Keratinocyte (primary cell): Measurements from ENCODE around the gene C1orf50. TPM values are rescaled to one million over a fixed set of nuclear protein-coding genes. Genes with fewer than 3 reads are reported as not detected.

Experiments
- DNase-seq: peaks from one replicate; pipeline ENCODE4 v3.0.0-alpha.2; 2011; ENCODE audit warnings: low read depth, missing footprints, low spot score
- FAIRE-seq: peaks from 2 replicates; lab custom pipeline; 2011; peaks lifted over from hg19 to GRCh38; lab: Jason Lieb, UNC
- H2AFZ ChIP-seq: 2 replicates; pipeline ENCODE4 v1.6.0; 2012; ENCODE audit warnings: low read length, control low read depth, inconsistent platforms; ENCODE audit not compliant: control insufficient read depth
- H3K27ac ChIP-seq: 2 replicates; pipeline ENCODE4 v1.5.1; 2011; ENCODE audit warnings: low read length; ENCODE audit not compliant: control insufficient read depth, insufficient read depth
- H3K27me3 ChIP-seq: 3 replicates; pipeline ENCODE4 v1.6.0; 2011; ENCODE audit warnings: low read length; ENCODE audit not compliant: control insufficient read depth, insufficient read depth; ENCODE audit errors: extremely low read depth
- H3K36me3 ChIP-seq, 2 experiments: 2 replicates in 1 of 2; 3 replicates in 1 of 2; pipeline ENCODE4 v1.5.1; 2011; ENCODE audit warnings: low read length in 2 of 2, mild to moderate bottlenecking in 1 of 2; ENCODE audit not compliant: control insufficient read depth in 2 of 2, insufficient read depth in 2 of 2; ENCODE audit errors: extremely low read depth in 1 of 2
- H3K4me1 ChIP-seq: 3 replicates; pipeline ENCODE4 v1.5.1; 2011; ENCODE audit warnings: low read length; ENCODE audit not compliant: control insufficient read depth, insufficient read depth; ENCODE audit errors: extremely low read depth
- H3K4me2 ChIP-seq: 3 replicates; pipeline ENCODE4 v1.6.0; 2011; ENCODE audit warnings: low read depth, low read length; ENCODE audit not compliant: control insufficient read depth, insufficient read depth; ENCODE audit errors: extremely low read depth
- H3K4me3 ChIP-seq, 3 experiments: fragments of 200-600 bp in 1 of 3; sonication (generic) in 1 of 3; 2 replicates in 2 of 3; 3 replicates in 1 of 3; pipeline ENCODE4 v1.5.1; 2011 to 2016; ENCODE audit warnings: low read length in 3 of 3, mild to moderate bottlenecking in 3 of 3, control low read depth in 2 of 3, inconsistent platforms in 1 of 3, low read depth in 1 of 3, mixed read lengths in 1 of 3, mixed run types in 1 of 3, moderate library complexity in 1 of 3; ENCODE audit not compliant: control insufficient read depth in 2 of 3, insufficient read depth in 2 of 3; ENCODE audit errors: extremely low read depth in 1 of 3
- H3K79me2 ChIP-seq: 2 replicates; pipeline ENCODE4 v1.6.0; 2012; ENCODE audit warnings: low read length; ENCODE audit not compliant: control insufficient read depth, insufficient read depth
- H3K9ac ChIP-seq: 3 replicates; pipeline ENCODE4 v1.6.0; 2011; ENCODE audit warnings: low read length; ENCODE audit not compliant: control insufficient read depth, insufficient read depth; ENCODE audit errors: extremely low read depth
- H3K9me1 ChIP-seq: 3 replicates; pipeline ENCODE4 v1.6.0; 2011; ENCODE audit warnings: low read length; ENCODE audit not compliant: control insufficient read depth, insufficient read depth; ENCODE audit errors: extremely low read depth
- H3K9me3 ChIP-seq: 2 replicates; pipeline ENCODE4 v1.5.1; 2012; ENCODE audit warnings: low read depth, low read length; ENCODE audit not compliant: control insufficient read depth
- H4K20me1 ChIP-seq: 3 replicates; pipeline ENCODE4 v1.6.0; 2011; ENCODE audit warnings: low read length; ENCODE audit not compliant: control insufficient read depth, insufficient read depth; ENCODE audit errors: extremely low read depth
- EZH2 ChIP-seq: IDR thresholded peaks from one replicate; pipeline ENCODE4 v1.6.1; 2012; ENCODE audit warnings: inconsistent platforms, mild to moderate bottlenecking, low read length, moderate library complexity
- dilution Hi-C: fragments of 300-500 bp; cut with MboI; formaldehyde crosslinking; loops from one replicate; pipeline ENCODE4 v1.7.0; 2020; ENCODE audit warnings: low sequenced_read_pairs; ENCODE audit not compliant: extremely low pct_ligation_motif_present
- polyA plus RNA-seq, 5 experiments: library from polyadenylated mRNA; depleted of rRNA in 3 of 5; stranded (reverse) in 3 of 5; stranded (forward) in 1 of 5; unstranded in 1 of 5; fragments of >200 nt; gene quantifications; 1 replicate in 1 of 5; 2 replicates in 3 of 5; 3 replicates in 1 of 5; pipeline versions ENCODE4 v1.2.1 to v1.2.3, GENCODE V29; 2011 to 2012; ENCODE audit warnings: missing spikeins in 2 of 5, low read depth in 1 of 5, low replicate concordance in 1 of 5
- TF ChIP-seq, protein P1 (sequence below), 3 experiments: IDR thresholded peaks in 1 of 3; conservative IDR thresholded peaks in 1 of 3; optimal IDR thresholded peaks in 1 of 3; 2 replicates in 2 of 3; 3 replicates in 1 of 3; pipeline versions ENCODE3 to v1.5.1; 2011; ENCODE audit warnings: low read length in 3 of 3, mild to moderate bottlenecking in 3 of 3, moderate library complexity in 2 of 3, control low read depth in 1 of 3, inconsistent platforms in 1 of 3; ENCODE audit not compliant: insufficient read depth in 2 of 3; ENCODE audit errors: extremely low read depth in 1 of 3

Gene C1orf50
- polyA plus RNA-seq, 1 donor (not counting 4 experiments of a cell fraction or from before 2014, with no cell fraction given), result 9.6 TPM

DNA sequence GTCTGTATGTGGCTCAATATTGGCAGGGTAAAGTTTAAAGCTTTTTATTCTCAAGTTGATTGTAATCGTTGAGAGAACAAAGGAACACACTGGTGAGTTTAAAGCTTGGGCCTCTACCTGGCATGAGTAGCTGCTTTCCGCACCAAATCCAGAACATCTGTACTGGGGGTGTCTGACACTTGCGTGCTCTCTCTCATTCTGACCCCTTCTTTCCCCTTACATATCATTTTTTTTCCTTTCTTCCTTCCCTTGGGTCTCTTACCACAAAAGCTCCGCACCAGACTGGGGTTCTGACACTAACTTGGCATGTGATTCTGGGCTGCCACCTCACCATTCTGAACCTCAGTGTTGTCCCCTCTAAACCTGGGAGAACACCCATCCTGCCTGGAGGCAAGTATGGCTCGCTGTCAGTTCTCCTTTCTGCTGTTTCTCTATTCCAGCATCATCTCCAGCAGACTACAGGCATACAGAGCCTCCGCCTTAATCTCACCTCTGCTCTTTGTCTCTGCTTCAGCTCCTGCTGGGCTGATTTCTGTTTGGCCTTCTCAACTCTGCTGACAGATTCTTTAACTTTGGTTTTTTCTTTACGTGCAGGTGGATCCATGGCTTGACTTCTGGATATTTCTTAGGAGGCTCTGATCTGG lies 49.0 kb downstream of the C1orf50 start:
- no peak for DNase-seq
- dilution Hi-C loops, result no loop called here
- Histone ChIP-seq H3K4me2 (peak overlapping the region; percentile 95), H3K9me1 (no peaks in the 10 kb centered on the region), H3K27ac (peak overlapping the region; percentile 67), H3K4me3 (peak overlapping the region; percentile 51 to 75 (median 66)), H3K27me3 (no peaks in the 10 kb centered on the region), H2AFZ (peak overlapping the region; percentile 69), H4K20me1 (no peaks in the 10 kb centered on the region), H3K79me2 (no peaks in the 10 kb centered on the region), H3K36me3 (peaks cover 0 to 1% of the 10 kb centered on the region in 2 experiments), H3K4me1 (peaks cover 13% of the 10 kb centered on the region), H3K9ac (peak overlapping the region; percentile 94), H3K9me3 (no peaks in the 10 kb centered on the region)
- no peak for FAIRE-seq
- TF ChIP-seq EZH2, result no peak
- TF ChIP-seq, protein P1, sequence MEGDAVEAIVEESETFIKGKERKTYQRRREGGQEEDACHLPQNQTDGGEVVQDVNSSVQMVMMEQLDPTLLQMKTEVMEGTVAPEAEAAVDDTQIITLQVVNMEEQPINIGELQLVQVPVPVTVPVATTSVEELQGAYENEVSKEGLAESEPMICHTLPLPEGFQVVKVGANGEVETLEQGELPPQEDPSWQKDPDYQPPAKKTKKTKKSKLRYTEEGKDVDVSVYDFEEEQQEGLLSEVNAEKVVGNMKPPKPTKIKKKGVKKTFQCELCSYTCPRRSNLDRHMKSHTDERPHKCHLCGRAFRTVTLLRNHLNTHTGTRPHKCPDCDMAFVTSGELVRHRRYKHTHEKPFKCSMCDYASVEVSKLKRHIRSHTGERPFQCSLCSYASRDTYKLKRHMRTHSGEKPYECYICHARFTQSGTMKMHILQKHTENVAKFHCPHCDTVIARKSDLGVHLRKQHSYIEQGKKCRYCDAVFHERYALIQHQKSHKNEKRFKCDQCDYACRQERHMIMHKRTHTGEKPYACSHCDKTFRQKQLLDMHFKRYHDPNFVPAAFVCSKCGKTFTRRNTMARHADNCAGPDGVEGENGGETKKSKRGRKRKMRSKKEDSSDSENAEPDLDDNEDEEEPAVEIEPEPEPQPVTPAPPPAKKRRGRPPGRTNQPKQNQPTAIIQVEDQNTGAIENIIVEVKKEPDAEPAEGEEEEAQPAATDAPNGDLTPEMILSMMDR (optimal IDR thresholded peaks at IDR 0.05 in 1 of 3, IDR thresholded peaks at IDR 0.05 in 1 of 3, conservative IDR thresholded peaks at IDR 0.05 in 1 of 3; ENCODE audit: extremely low read depth in 1 of 3, insufficient read depth in 2 of 3, low read length in 3 of 3), result no peak

DNA sequence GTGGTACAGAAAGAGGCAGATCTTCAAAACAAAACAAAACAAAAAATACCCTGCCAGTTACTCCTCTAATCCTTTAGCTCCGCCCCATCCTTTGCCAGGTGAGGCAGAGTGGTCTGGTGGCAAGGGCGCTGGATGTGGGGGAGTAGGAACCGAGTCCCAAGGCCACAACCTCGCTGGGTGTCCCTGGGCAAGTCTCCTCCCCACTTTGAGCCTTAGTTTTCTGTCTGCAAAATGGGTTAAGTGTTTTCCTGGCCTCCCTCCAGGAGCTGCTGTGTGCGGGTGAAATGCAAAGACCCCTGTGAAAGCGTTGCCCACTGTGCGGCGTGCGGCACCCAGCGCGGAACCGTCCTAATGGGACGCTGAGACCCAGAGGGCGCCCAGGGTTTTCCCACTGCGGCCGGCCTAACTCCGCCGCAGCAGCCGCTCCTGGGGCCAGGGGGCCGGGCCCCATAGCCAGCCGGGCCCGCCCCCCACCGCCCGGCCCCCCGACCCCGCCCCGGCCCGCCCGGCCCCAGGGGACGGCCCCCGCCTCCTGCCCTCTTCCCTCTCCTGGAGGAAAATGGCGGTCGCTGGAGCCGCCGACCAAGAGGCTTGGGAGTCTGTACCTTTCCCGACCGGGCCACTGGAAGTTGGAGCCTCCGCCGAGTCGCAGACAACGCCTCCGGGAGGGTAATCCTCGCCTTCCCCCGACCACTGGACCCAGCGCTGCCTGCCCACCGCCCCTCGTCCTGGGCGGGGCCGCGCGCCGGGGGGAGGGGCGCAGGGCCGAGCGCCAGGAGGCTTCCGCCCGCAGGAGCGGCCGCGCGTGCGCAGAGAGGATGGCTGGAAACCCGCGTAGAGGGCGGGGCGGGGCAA lies 49.8 kb downstream of the C1orf50 start, which contains the start of the genes ERMAP and SVBP:
TSS of gene ERMAP (plus strand) at position 538 of the 855 bp plus-strand sequence. CDS start 13,327 bp downstream, outside the sequence.
TSS of gene SVBP (minus strand) at position 813 of the 855 bp plus-strand sequence. CDS start 853 bp downstream, outside the sequence.
- Histone ChIP-seq H3K9me1 (no peaks in the 10 kb centered on the region), H4K20me1 (no peaks in the 10 kb centered on the region), H3K79me2 (no peaks in the 10 kb centered on the region), H3K4me2 (peak within 1 kb of the TSS; percentile 95), H2AFZ (peak within 1 kb of the TSS; percentile 97), H3K4me1 (peaks cover 13% of the 10 kb centered on the region), H3K27me3 (no peaks in the 10 kb centered on the region), H3K9ac (peak within 1 kb of the TSS; percentile 94), H3K4me3 (peak within 1 kb of the TSS; percentile 66 to 84 (median 75)), H3K9me3 (no peaks in the 10 kb centered on the region), H3K27ac (peak within 1 kb of the TSS; percentile 89), H3K36me3 (peaks cover 0 to 1% of the 10 kb centered on the region in 2 experiments)
- TF ChIP-seq, protein P1 (optimal IDR thresholded peaks at IDR 0.05 in 1 of 3, IDR thresholded peaks at IDR 0.05 in 1 of 3, conservative IDR thresholded peaks at IDR 0.05 in 1 of 3; ENCODE audit: extremely low read depth in 1 of 3, insufficient read depth in 2 of 3, low read length in 3 of 3), result no peak
- no peak for TF ChIP-seq EZH2
- peak; percentile 36 for DNase-seq
- dilution Hi-C loops, result no loop called here
- FAIRE-seq, result no peak
